CD4-positive, alpha-beta T cell (primary cell): ENCODE results near the gene CTXN1. TPM values are rescaled to one million over a fixed set of nuclear protein-coding genes. Genes with fewer than 3 reads are reported as not detected.

Experiments used
- ATAC-seq: fragments of 200-7000 bp; cut with Tn5 transposase; one replicate; pipeline ENCODE4 v1.10.0; 2022; ENCODE audit warnings: mild to moderate bottlenecking; ENCODE audit not compliant: poor library complexity
- CTCF ChIA-PET: fragments of 350-600 bp; sonication (Branson Sonifier 250); formaldehyde crosslinking; loops from one replicate; lab custom pipeline; 2021; ENCODE audit warnings: antibody characterized with exemption, inconsistent platforms; lab: Charles Lee
- POLR2A ChIA-PET: fragments of 350-600 bp; sonication (Branson Sonifier 250); formaldehyde crosslinking; loops from one replicate; lab custom pipeline; 2021; ENCODE audit warnings: antibody characterized with exemption, inconsistent platforms; lab: Charles Lee
- DNase-seq, 14 experiments: peaks; one replicate each; pipeline ENCODE4 v3.0.0-alpha.2; 2013 to 2020; ENCODE audit warnings: mixed read lengths in 2 of 14
- H3K27ac ChIP-seq, 2 donors: one replicate each; pipeline versions ENCODE4 v1.5.1 to v1.7.0; 2013; ENCODE audit warnings: low read length in 2 of 2, low read depth in 1 of 2, mild to moderate bottlenecking in 1 of 2
- H3K27me3 ChIP-seq, 2 experiments: 1 replicate in 1 of 2; 2 replicates in 1 of 2; pipeline versions ENCODE4 v1.6.1 to v1.7.0; 2013; ENCODE audit warnings: low read length in 2 of 2, control low read depth in 1 of 2, mild to moderate bottlenecking in 1 of 2, moderate library complexity in 1 of 2; ENCODE audit not compliant: insufficient read depth in 2 of 2, control insufficient read depth in 1 of 2
- H3K36me3 ChIP-seq: one replicate; pipeline ENCODE4 v1.6.1; 2013; ENCODE audit warnings: low read length, control low read depth; ENCODE audit not compliant: insufficient read depth
- H3K4me1 ChIP-seq: one replicate; pipeline ENCODE4 v1.6.1; 2013; ENCODE audit warnings: low read length, control low read depth; ENCODE audit not compliant: insufficient read depth
- H3K4me3 ChIP-seq: one replicate; pipeline ENCODE4 v1.5.1; 2013; ENCODE audit warnings: mild to moderate bottlenecking, low read length, moderate library complexity
- H3K9me3 ChIP-seq, 2 experiments: 1 replicate in 1 of 2; 2 replicates in 1 of 2; pipeline versions ENCODE4 v1.6.1 to v1.7.0; 2013; ENCODE audit warnings: low read length in 2 of 2, mild to moderate bottlenecking in 2 of 2, control low read depth in 1 of 2, moderate library complexity in 1 of 2; ENCODE audit not compliant: control insufficient read depth in 1 of 2, insufficient read depth in 1 of 2
- H3K27ac Mint-ChIP-seq: one replicate; pipeline ENCODE4 v1.8.0; 2020; ENCODE audit warnings: mixed read lengths
- H3K27me3 Mint-ChIP-seq: one replicate; pipeline ENCODE4 v1.8.0; 2021; ENCODE audit warnings: mixed read lengths
- H3K36me3 Mint-ChIP-seq: one replicate; pipeline ENCODE4 v1.8.0; 2021; ENCODE audit warnings: low read depth, mixed read lengths
- H3K4me1 Mint-ChIP-seq: one replicate; pipeline ENCODE4 v1.8.0; 2021; ENCODE audit warnings: low read depth, mixed read lengths
- H3K4me3 Mint-ChIP-seq: one replicate; pipeline ENCODE4 v1.8.0; 2020; ENCODE audit warnings: mild to moderate bottlenecking, mixed read lengths
- H3K9me3 Mint-ChIP-seq: one replicate; pipeline ENCODE4 v1.8.0; 2020; ENCODE audit warnings: mixed read lengths
- intact Hi-C, 2 experiments: fragments of 100-400 bp; cut with DNase I in 1 of 2; cut with micrococcal nuclease in 1 of 2; formaldehyde crosslinking; loops; one replicate each; pipeline versions ENCODE4 v1.15.1 to v1.9.0; 2023 to 2025; cut with DNase I, micrococcal nuclease
- total RNA-seq, 174 experiments: library from RNA in 2 of 174; stranded (reverse) in 2 of 174; gene quantifications; one replicate each; pipeline ENCODE4 v1.2.3 and lab custom pipeline; 2021 to 2026
- TF ChIP-seq, protein P1 (sequence below): fragments of 200-600 bp; IDR thresholded peaks from one replicate; pipeline ENCODE4 v1.8.0; 2022; ENCODE audit warnings: antibody characterized with exemption, mild to moderate bottlenecking

Gene CTXN1
- total RNA-seq, 2 experiments from 2014 or later = not detected

DNA sequence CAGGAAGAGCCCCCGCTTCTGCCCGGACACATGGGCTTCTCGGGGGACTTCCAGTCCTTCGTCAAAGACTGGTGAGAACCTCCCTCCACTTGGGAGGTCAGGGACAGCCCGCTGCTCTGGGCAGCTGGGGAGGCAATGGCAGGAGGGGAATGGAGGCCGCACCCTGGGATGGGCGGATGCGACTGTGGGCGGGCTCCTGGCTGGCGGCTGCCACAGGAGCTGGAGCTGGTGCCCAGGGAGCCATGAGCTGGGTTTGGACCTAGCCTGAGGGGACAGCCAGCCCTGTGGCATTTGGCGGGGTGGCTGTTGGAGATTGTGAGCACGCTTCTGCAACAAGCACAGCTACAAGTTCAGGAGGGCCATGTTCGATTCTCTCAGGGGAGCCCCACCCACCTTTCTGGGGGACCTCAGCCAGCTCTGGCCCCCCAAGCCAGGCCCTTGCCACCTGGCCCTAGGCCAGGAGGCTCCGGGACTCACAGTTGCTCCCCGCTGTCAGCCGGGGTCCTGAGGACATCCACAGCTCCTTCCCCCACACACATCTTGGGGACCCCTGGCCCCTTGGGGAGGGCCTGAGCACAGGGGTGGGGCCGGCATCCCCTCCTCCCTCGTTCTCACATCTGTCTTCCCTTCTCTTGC lies 14.3 kb downstream of the CTXN1 start:
- intact Hi-C loops = no loop called here
- no peak for ATAC-seq
- peaks cover 0 to 5% of the 10 kb centered on the region in 2 experiments for H3K9me3 ChIP-seq
- Mint-ChIP-seq H3K4me3 (no peak overlapping the region), H3K27ac (no peak overlapping the region), H3K27me3 (peaks cover 14% of the 10 kb centered on the region), H3K36me3 (peaks cover 34% of the 10 kb centered on the region), H3K4me1 (peaks cover 8% of the 10 kb centered on the region), H3K9me3 (no peaks in the 10 kb centered on the region)
- peaks cover 52% of the 10 kb centered on the region for H3K36me3 ChIP-seq
- H3K27ac ChIP-seq = no peak overlapping the region
- ChIA-PET CTCF (no interaction called here), POLR2A (interaction anchor here (1.2 kb wide), 1 partner anchor 8 kb away, joined by 4 read pairs; the partner anchor contains the start of gene MAP2K7)
- TF ChIP-seq, protein P1, sequence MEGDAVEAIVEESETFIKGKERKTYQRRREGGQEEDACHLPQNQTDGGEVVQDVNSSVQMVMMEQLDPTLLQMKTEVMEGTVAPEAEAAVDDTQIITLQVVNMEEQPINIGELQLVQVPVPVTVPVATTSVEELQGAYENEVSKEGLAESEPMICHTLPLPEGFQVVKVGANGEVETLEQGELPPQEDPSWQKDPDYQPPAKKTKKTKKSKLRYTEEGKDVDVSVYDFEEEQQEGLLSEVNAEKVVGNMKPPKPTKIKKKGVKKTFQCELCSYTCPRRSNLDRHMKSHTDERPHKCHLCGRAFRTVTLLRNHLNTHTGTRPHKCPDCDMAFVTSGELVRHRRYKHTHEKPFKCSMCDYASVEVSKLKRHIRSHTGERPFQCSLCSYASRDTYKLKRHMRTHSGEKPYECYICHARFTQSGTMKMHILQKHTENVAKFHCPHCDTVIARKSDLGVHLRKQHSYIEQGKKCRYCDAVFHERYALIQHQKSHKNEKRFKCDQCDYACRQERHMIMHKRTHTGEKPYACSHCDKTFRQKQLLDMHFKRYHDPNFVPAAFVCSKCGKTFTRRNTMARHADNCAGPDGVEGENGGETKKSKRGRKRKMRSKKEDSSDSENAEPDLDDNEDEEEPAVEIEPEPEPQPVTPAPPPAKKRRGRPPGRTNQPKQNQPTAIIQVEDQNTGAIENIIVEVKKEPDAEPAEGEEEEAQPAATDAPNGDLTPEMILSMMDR = no peak
- no peak overlapping the region for H3K4me3 ChIP-seq
- H3K4me1 ChIP-seq = peaks cover 34% of the 10 kb centered on the region
- peak in 1 of 14 experiments; percentile 31 for DNase-seq
- H3K27me3 ChIP-seq = peaks cover 10 to 14% of the 10 kb centered on the region in 2 experiments

DNA sequence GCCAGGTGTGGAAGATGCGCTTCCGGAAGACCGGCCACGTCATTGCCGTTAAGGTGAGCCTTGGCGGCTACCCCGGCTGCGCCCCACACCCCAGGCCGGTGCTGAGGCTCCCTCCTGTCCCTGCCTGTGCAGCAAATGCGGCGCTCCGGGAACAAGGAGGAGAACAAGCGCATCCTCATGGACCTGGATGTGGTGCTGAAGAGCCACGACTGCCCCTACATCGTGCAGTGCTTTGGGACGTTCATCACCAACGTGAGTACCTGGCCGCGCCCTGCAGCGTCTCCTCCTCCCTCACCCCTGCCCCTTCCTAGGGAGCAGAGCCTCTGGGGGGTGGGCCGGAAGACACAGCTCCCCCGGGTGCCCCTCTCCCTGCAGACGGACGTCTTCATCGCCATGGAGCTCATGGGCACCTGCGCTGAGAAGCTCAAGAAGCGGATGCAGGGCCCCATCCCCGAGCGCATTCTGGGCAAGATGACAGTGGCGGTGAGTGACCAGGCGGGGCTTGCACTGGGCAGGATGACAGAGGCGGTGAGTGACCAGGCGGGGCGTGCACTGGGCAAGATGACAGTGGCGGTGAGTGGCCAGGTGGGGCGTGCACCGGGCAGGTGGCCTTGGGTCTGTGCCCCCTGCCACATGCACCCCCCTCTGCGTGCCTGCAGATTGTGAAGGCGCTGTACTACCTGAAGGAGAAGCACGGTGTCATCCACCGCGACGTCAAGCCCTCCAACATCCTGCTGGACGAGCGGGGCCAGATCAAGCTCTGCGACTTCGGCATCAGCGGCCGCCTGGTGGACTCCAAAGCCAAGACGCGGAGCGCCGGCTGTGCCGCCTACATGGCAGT lies 15.4 kb downstream of the CTXN1 start:
- H3K4me1 Mint-ChIP-seq = peaks cover 9% of the 10 kb centered on the region
- H3K36me3 Mint-ChIP-seq = peaks cover 34% of the 10 kb centered on the region
- peaks cover 62% of the 10 kb centered on the region for H3K36me3 ChIP-seq
- ChIA-PET POLR2A (no interaction called here), CTCF (no interaction called here)
- no peaks in the 10 kb centered on the region for H3K9me3 ChIP-seq
- intact Hi-C loops = no loop called here
- no peak for ATAC-seq
- H3K9me3 Mint-ChIP-seq = no peaks in the 10 kb centered on the region
- H3K4me3 Mint-ChIP-seq = no peak overlapping the region
- H3K4me3 ChIP-seq = no peak overlapping the region
- TF ChIP-seq, protein P1 = no peak
- peaks cover 32% of the 10 kb centered on the region for H3K4me1 ChIP-seq
- H3K27ac ChIP-seq = no peak overlapping the region
- H3K27ac Mint-ChIP-seq = no peak overlapping the region
- peaks cover 9% of the 10 kb centered on the region for H3K27me3 Mint-ChIP-seq
- peaks cover 4% of the 10 kb centered on the region in 2 experiments for H3K27me3 ChIP-seq
- DNase-seq = peak in 1 of 14 experiments; percentile 43

DNA sequence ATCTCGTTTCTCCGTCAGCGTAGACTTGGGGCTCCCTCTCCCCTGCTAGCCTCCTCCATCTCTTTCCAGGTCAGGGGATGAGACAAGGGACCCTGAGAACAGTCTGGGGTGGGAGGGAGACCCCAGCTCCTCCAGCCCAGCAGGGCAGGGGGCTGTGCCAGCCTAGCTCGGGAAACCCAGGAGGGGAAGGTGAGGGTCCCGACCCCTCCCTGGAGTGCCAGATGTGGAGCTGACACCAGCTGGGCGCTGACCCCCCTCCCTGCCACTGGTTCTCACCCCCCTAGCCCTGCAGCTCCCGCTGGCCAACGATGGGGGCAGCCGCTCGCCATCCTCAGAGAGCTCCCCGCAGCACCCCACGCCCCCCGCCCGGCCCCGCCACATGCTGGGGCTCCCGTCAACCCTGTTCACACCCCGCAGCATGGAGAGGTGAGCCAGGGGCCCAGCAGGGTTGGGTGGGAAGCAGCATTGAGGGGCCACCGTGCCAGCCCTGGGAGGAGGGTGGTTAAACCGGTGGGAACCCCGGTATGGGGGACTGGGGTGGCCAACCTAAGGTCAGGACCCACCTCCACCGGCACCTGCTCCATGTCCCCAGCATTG lies 16.4 kb downstream of the CTXN1 start:
- CTCF ChIA-PET = no interaction called here
- peaks cover 42% of the 10 kb centered on the region for H3K36me3 Mint-ChIP-seq
- Histone ChIP-seq H3K4me3 (no peak overlapping the region), H3K27ac (no peak overlapping the region), H3K36me3 (peaks cover 62% of the 10 kb centered on the region), H3K9me3 (no peaks in the 10 kb centered on the region), H3K27me3 (no peaks in the 10 kb centered on the region), H3K4me1 (peaks cover 40% of the 10 kb centered on the region)
- TF ChIP-seq, protein P1 = no peak
- no peaks in the 10 kb centered on the region for H3K27me3 Mint-ChIP-seq
- ATAC-seq (no peak), DNase-seq (peak in 1 of 14 experiments; percentile 19)
- H3K9me3 Mint-ChIP-seq = no peaks in the 10 kb centered on the region
- POLR2A ChIA-PET = no interaction called here
- intact Hi-C loops = loop anchor here in 1 of 2 experiments (10.0 kb wide), 1 partner anchor 375 kb away; the partner anchor contains the start of gene PNPLA6
- H3K27ac Mint-ChIP-seq = no peak overlapping the region
- peaks cover 15% of the 10 kb centered on the region for H3K4me1 Mint-ChIP-seq
- no peak overlapping the region for H3K4me3 Mint-ChIP-seq
